VCaP (cell line): ENCODE results near the gene PHLDB2.
"Not testable (repeated sequence)": the region's sequence is repeated elsewhere in the genome, so short reads cannot be mapped to it uniquely, and the experiment has no call there.

Source experiments
- H3K27ac ChIP-seq: fragments of 450-650 bp; 2 replicates; pipeline ENCODE4 v1.5.1; 2017
- CTCF ChIP-seq: fragments of 450-650 bp; conservative IDR thresholded peaks from 2 replicates; pipeline ENCODE4 v1.5.1; 2017; ENCODE audit warnings: mild to moderate bottlenecking, moderate library complexity

The PHLDB2 gene

GRCh38 chr3:111859061-111859973, at the start of gene PHLDB2:
TSS of gene PHLDB2 (plus strand) at chr3:111859265. CDS start at chr3:111884078, 24,813 bp downstream.
- peak within 1 kb of the TSS; percentile 73 for H3K27ac ChIP-seq
- TF ChIP-seq CTCF = peak; percentile 16; the same call in 1 of the 2 replicates

- no peak for TF ChIP-seq CTCF
- H3K27ac ChIP-seq = no peak overlapping the region
These were observed 48.2 kb upstream of the PHLDB2 start for GRCh38 chr3:111810909-111811308.

- no peak for TF ChIP-seq CTCF
These were observed 47.3 kb upstream of the PHLDB2 start for GRCh38 chr3:111811811-111812210.

GRCh38 chr3:111812701-111813100, 46.4 kb upstream of the PHLDB2 start:
- TF ChIP-seq CTCF = no peak
- no peak overlapping the region for H3K27ac ChIP-seq

More at GRCh38 chr3:111811811-111812210, 47.3 kb upstream of the PHLDB2 start:
- H3K27ac ChIP-seq = no peak overlapping the region

- no peak overlapping the region for H3K27ac ChIP-seq
- TF ChIP-seq CTCF = no peak
These were observed 45.6 kb upstream of the PHLDB2 start for GRCh38 chr3:111813441-111813840.

- no peak overlapping the region for H3K27ac ChIP-seq
- no peak for TF ChIP-seq CTCF
These were observed 45.1 kb upstream of the PHLDB2 start for GRCh38 chr3:111813979-111814378.

- not testable (repeated sequence) for H3K27ac ChIP-seq
These were observed 42.3 kb upstream of the PHLDB2 start for GRCh38 chr3:111816771-111817170.

GRCh38 chr3:111819927-111820326, 39.1 kb upstream of the PHLDB2 start:
- H3K27ac ChIP-seq = no peak overlapping the region
- no peak for TF ChIP-seq CTCF
